ENCODE results near the gene C10orf88. TPM values are rescaled to one million over a fixed set of nuclear protein-coding genes. Genes with fewer than 3 reads are reported as not detected.

C10orf88 gene
- total and polyA plus RNA-seq, 7 donors = 3.0 to 10.2 (median 3.6) TPM

- no peak overlapping the region for H3K4me3 ChIP-seq
- peaks cover 0 to 9% (median 0%) of the 10 kb centered on the region in 4 donors for H3K4me1 ChIP-seq
- H3K36me3 ChIP-seq = peaks cover 0 to 32% (median 8%) of the 10 kb centered on the region in 4 donors
- intact Hi-C loops (cut with DNase I) = no loop called here
- no peak for TF ChIP-seq POLR2AphosphoS5 (IDR thresholded peaks at IDR 0.05)
- no peak for TF ChIP-seq POLR2A (IDR thresholded peaks at IDR 0.05)
- no peak for TF ChIP-seq EP300 (IDR thresholded peaks at IDR 0.05)
- TF ChIP-seq CTCF (IDR thresholded peaks at IDR 0.05) = no peak
- no peaks in the 10 kb centered on the region for H3K27me3 ChIP-seq
- WGBS, 2 donors = 97 to 100% methylated on average over 1 of the region's 1 CpG
- no peak for DNase-seq
- no peaks in the 10 kb centered on the region for H3K9me3 ChIP-seq
- no peak overlapping the region for H3K27ac ChIP-seq
These were observed 14.7 kb downstream of the C10orf88 start for GRCh38 chr10:122939133-122939855.

GRCh38 chr10:122931088-122931906 lies 22.7 kb downstream of the C10orf88 start:
- Histone ChIP-seq H3K27me3 (no peaks in the 10 kb centered on the region), H3K4me1 (no peaks in the 10 kb centered on the region), H3K9me3 (no peaks in the 10 kb centered on the region), H3K4me3 (no peak overlapping the region), H3K36me3 (peaks cover 0 to 13% (median 0%) of the 10 kb centered on the region in 4 donors), H3K27ac (no peak overlapping the region)
- no peak for DNase-seq
- WGBS, 2 donors = 70 to 79% methylated on average over 6 of the region's 6 CpGs
- no peak for TF ChIP-seq POLR2A (IDR thresholded peaks at IDR 0.05)
- TF ChIP-seq POLR2AphosphoS5 (IDR thresholded peaks at IDR 0.05) = no peak
- TF ChIP-seq EP300 (IDR thresholded peaks at IDR 0.05) = no peak
- TF ChIP-seq CTCF (IDR thresholded peaks at IDR 0.05) = no peak
- intact Hi-C loops (cut with DNase I) = no loop called here

GRCh38 chr10:122930140-122930539 lies 23.9 kb downstream of the C10orf88 start:
- Histone ChIP-seq H3K9me3 (no peaks in the 10 kb centered on the region), H3K27ac (no peak overlapping the region), H3K4me1 (no peaks in the 10 kb centered on the region), H3K4me3 (no peak overlapping the region), H3K27me3 (no peaks in the 10 kb centered on the region), H3K36me3 (peaks cover 0 to 7% (median 0%) of the 10 kb centered on the region in 4 donors)
- TF ChIP-seq EP300 (IDR thresholded peaks at IDR 0.05) (no peak), CTCF (IDR thresholded peaks at IDR 0.05) (no peak), POLR2A (IDR thresholded peaks at IDR 0.05) (no peak), POLR2AphosphoS5 (IDR thresholded peaks at IDR 0.05) (no peak)
- no peak for DNase-seq
- WGBS, 2 donors = 98 to 100% methylated on average over 1 of the region's 1 CpG
- intact Hi-C loops (cut with DNase I) = no loop called here

- TF ChIP-seq POLR2AphosphoS5 (IDR thresholded peaks at IDR 0.05) (no peak), CTCF (IDR thresholded peaks at IDR 0.05) (no peak), POLR2A (IDR thresholded peaks at IDR 0.05) (no peak), EP300 (IDR thresholded peaks at IDR 0.05) (no peak)
- H3K27me3 ChIP-seq = no peaks in the 10 kb centered on the region
- no peak overlapping the region for H3K27ac ChIP-seq
- no peaks in the 10 kb centered on the region for H3K4me1 ChIP-seq
- no peak overlapping the region for H3K4me3 ChIP-seq
- intact Hi-C loops (cut with DNase I) = no loop called here
- no peak for DNase-seq
- no peaks in the 10 kb centered on the region for H3K9me3 ChIP-seq
- WGBS, 2 donors = 61 to 72% methylated on average over 2 of the region's 2 CpGs
- no peaks in the 10 kb centered on the region for H3K36me3 ChIP-seq
These were observed 38.3 kb downstream of the C10orf88 start for GRCh38 chr10:122915700-122916099.
